ENCODE results near the gene CIAO1. TPM values are rescaled to one million over a fixed set of nuclear protein-coding genes. Genes with fewer than 3 reads are reported as not detected.

Gene CIAO1
- total and polyA plus RNA-seq, 3 donors from 2014 or later = 56.8 to 164 (median 154) TPM

- no peaks in the 10 kb centered on the region for H3K4me1 ChIP-seq
- no peak overlapping the region for H3K4me3 ChIP-seq
- DNase-seq = no peak
- no peaks in the 10 kb centered on the region for H3K9me3 ChIP-seq
- no peak overlapping the region for H3K27ac ChIP-seq
- intact Hi-C loops (cut with DNase I; ENCODE audit: low total_unique reads) = no loop called here
- WGBS, 2 donors = 93 to 94% methylated on average over 6 of the region's 6 CpGs
- TF ChIP-seq POLR2A (IDR thresholded peaks at IDR 0.05) = no peak
- TF ChIP-seq, protein P1, sequence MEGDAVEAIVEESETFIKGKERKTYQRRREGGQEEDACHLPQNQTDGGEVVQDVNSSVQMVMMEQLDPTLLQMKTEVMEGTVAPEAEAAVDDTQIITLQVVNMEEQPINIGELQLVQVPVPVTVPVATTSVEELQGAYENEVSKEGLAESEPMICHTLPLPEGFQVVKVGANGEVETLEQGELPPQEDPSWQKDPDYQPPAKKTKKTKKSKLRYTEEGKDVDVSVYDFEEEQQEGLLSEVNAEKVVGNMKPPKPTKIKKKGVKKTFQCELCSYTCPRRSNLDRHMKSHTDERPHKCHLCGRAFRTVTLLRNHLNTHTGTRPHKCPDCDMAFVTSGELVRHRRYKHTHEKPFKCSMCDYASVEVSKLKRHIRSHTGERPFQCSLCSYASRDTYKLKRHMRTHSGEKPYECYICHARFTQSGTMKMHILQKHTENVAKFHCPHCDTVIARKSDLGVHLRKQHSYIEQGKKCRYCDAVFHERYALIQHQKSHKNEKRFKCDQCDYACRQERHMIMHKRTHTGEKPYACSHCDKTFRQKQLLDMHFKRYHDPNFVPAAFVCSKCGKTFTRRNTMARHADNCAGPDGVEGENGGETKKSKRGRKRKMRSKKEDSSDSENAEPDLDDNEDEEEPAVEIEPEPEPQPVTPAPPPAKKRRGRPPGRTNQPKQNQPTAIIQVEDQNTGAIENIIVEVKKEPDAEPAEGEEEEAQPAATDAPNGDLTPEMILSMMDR (IDR thresholded peaks at IDR 0.05) = no peak
- no peaks in the 10 kb centered on the region for H3K36me3 ChIP-seq (ENCODE audit: low read depth, missing control alignments)
- H3K27me3 ChIP-seq = no peaks in the 10 kb centered on the region
Measured at GRCh38 chr2:96233436-96233835, 32.6 kb upstream of the CIAO1 start.

DNA sequence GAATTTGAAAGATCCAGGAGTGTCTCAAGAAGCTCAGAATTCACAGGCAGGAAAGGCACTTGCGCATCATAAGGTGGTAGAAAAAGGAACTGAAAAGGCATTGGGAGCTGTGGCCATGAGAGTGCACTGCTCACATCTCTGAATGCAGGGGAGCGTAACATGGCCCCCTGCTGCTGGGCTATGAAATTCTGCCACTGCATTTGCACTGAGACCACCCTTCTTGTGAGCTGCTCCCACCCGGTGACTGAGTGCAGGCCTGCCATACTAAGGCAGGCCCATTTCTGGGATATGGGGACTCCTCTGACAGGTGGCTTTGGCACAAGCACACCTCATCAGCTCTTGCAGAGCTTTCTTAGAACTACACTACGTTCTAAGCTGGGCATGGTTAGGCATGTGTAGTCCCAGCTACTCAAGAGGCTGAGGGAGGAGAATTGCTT is 32.1 kb upstream of the CIAO1 start:
- no peaks in the 10 kb centered on the region for H3K9me3 ChIP-seq

GRCh38 chr2:96236882-96237281 is 29.1 kb upstream of the CIAO1 start:
- DNase-seq = no peak
- H3K4me1 ChIP-seq = no peaks in the 10 kb centered on the region
- intact Hi-C loops (cut with DNase I; ENCODE audit: low total_unique reads) = no loop called here
- H3K4me3 ChIP-seq = no peak overlapping the region
- H3K9me3 ChIP-seq = no peaks in the 10 kb centered on the region
- WGBS, 2 donors = 95 to 100% methylated on average over 1 of the region's 1 CpG
- no peak for TF ChIP-seq POLR2A (IDR thresholded peaks at IDR 0.05)
- TF ChIP-seq, protein P1 (IDR thresholded peaks at IDR 0.05) = no peak
- no peak overlapping the region for H3K27ac ChIP-seq
- H3K36me3 ChIP-seq (ENCODE audit: low read depth, missing control alignments) = no peaks in the 10 kb centered on the region
- no peaks in the 10 kb centered on the region for H3K27me3 ChIP-seq

More for the DNA sequence above, 32.1 kb upstream of the CIAO1 start:
- no peaks in the 10 kb centered on the region for H3K36me3 ChIP-seq (ENCODE audit: low read depth, missing control alignments)
- no peaks in the 10 kb centered on the region for H3K27me3 ChIP-seq
- 83 to 91% methylated on average over 4 of the region's 4 CpGs for WGBS, 2 donors
- H3K4me3 ChIP-seq = no peak overlapping the region
- DNase-seq = no peak
- no peak overlapping the region for H3K27ac ChIP-seq
- no peaks in the 10 kb centered on the region for H3K4me1 ChIP-seq
- TF ChIP-seq POLR2A (IDR thresholded peaks at IDR 0.05) = no peak
- TF ChIP-seq, protein P1 (IDR thresholded peaks at IDR 0.05) = no peak
- intact Hi-C loops (cut with DNase I; ENCODE audit: low total_unique reads) = no loop called here

DNA sequence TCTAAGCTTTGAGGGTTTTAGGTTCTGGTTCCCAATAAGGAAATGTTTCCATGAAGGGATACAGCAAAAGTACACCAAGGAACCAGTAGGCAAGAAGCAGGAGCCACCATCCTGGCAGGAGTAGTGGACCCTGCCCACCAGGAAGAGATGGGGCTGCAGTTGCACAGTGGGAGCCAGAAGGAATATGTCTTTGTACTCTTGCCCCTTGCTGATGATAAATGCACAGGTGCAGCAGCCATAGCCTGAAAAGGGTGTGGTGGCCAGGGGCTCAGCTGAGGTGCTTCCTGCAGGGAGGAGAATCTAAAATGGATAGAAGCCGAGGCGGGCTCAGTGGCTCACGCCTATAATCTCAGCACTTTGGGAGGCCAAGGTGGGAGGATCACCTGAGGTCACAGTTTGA is 27.8 kb upstream of the CIAO1 start:
- H3K4me3 ChIP-seq = no peak overlapping the region
- H3K27ac ChIP-seq = no peak overlapping the region
- H3K4me1 ChIP-seq = no peaks in the 10 kb centered on the region
- intact Hi-C loops (cut with DNase I; ENCODE audit: low total_unique reads) = no loop called here
- H3K36me3 ChIP-seq (ENCODE audit: low read depth, missing control alignments) = no peaks in the 10 kb centered on the region
- WGBS, 2 donors = 93 to 95% methylated on average over 3 of the region's 3 CpGs
- TF ChIP-seq, protein P1 (IDR thresholded peaks at IDR 0.05) = no peak
- no peak for TF ChIP-seq POLR2A (IDR thresholded peaks at IDR 0.05)
- no peaks in the 10 kb centered on the region for H3K9me3 ChIP-seq
- H3K27me3 ChIP-seq = no peaks in the 10 kb centered on the region
- DNase-seq = no peak

DNA sequence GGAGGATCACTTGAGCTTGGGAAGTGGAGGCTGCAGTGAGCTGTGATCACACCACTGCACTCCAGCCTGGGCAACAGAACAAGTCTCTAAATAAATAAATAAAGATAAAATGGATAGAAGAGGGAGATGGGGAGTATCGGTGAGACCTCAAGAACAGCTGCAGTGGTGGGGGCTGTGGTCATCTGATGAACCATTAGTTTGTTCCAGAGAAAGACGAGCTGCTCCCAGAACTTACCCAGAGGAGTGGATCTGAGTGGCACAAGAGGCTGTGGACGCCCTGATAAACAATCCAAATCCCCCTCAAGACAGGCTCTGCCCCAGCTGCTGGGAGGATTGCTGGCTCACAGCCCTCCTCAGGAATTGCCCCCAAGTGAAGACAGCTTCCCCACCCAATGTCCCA is 26.9 kb upstream of the CIAO1 start:
- H3K9me3 ChIP-seq = no peaks in the 10 kb centered on the region
- TF ChIP-seq, protein P1 (IDR thresholded peaks at IDR 0.05) = no peak
- no peak for TF ChIP-seq POLR2A (IDR thresholded peaks at IDR 0.05)
- H3K4me3 ChIP-seq = no peak overlapping the region
- H3K27ac ChIP-seq = no peak overlapping the region
- H3K4me1 ChIP-seq = no peaks in the 10 kb centered on the region
- H3K27me3 ChIP-seq = no peaks in the 10 kb centered on the region
- 88 to 95% methylated on average over 3 of the region's 3 CpGs for WGBS, 2 donors
- intact Hi-C loops (cut with DNase I; ENCODE audit: low total_unique reads) = no loop called here
- H3K36me3 ChIP-seq (ENCODE audit: low read depth, missing control alignments) = no peaks in the 10 kb centered on the region
- no peak for DNase-seq

All from testis (tissue), 3 donors.